PC-3 (cell line): Measurements from ENCODE around the gene DBNDD1. TPM values are rescaled to one million over a fixed set of nuclear protein-coding genes. Genes with fewer than 3 reads are reported as not detected.

Experiments used
- ATAC-seq: fragments of 200-7000 bp; cut with Tn5 transposase; 2 replicates; pipeline ENCODE4 v1.9.1; 2020; ENCODE audit warnings: mild to moderate bottlenecking, moderate library complexity
- BruUV-seq: library from RNA; stranded (reverse); fragments of 400-500 nt; replicated peaks from 2 replicates; lab custom pipeline; 2021; lab: Mats Ljungman, UMichigan
- CTCF ChIA-PET: fragments of 300-600 bp; sonication (Branson Sonifier 250); formaldehyde crosslinking; loops from one replicate; lab custom pipeline; 2022; ENCODE audit warnings: antibody characterized with exemption; lab: Charles Lee
- POLR2A ChIA-PET: fragments of 300-600 bp; sonication (Branson Sonifier 250); formaldehyde crosslinking; loops from one replicate; lab custom pipeline; 2022; ENCODE audit warnings: antibody characterized with exemption; ENCODE audit not compliant: unreplicated experiment; lab: Charles Lee
- DNase-seq: peaks from one replicate; pipeline ENCODE4 v3.0.0-alpha.2; 2015
- H2AFZ ChIP-seq: fragments of 300-600 bp; sonication (generic); 2 replicates; pipeline ENCODE4 v1.6.0; 2016; ENCODE audit warnings: antibody characterized with exemption, low read length
- H3F3A ChIP-seq: fragments of 300-600 bp; sonication (generic); one replicate; pipeline ENCODE4 v1.6.0; 2017; ENCODE audit warnings: antibody characterized with exemption, low read length, control low read depth, mild to moderate bottlenecking; ENCODE audit not compliant: unreplicated experiment
- H3K27ac ChIP-seq: fragments of 300-600 bp; sonication (generic); 2 replicates; pipeline ENCODE4 v1.5.1; 2016; ENCODE audit warnings: mild to moderate bottlenecking, low read length
- H3K27me3 ChIP-seq: fragments of 300-600 bp; sonication (generic); 2 replicates; pipeline ENCODE4 v1.6.1; 2016; ENCODE audit warnings: low read length, mixed read lengths
- H3K36me3 ChIP-seq: fragments of 300-600 bp; sonication (generic); 2 replicates; pipeline ENCODE4 v1.6.1; 2016; ENCODE audit warnings: low read depth, mixed run types, low read length, mixed read lengths
- H3K4me1 ChIP-seq: fragments of 300-600 bp; sonication (generic); 2 replicates; pipeline ENCODE4 v1.5.1; 2016; ENCODE audit warnings: low read length; ENCODE audit not compliant: insufficient read depth
- H3K4me2 ChIP-seq: fragments of 300-600 bp; sonication (generic); 2 replicates; pipeline ENCODE4 v1.6.0; 2016; ENCODE audit warnings: low read length
- H3K4me3 ChIP-seq: fragments of 300-600 bp; sonication (generic); 2 replicates; pipeline ENCODE4 v1.5.1; 2016; ENCODE audit warnings: mild to moderate bottlenecking, low read length, mixed read lengths
- H3K79me2 ChIP-seq: fragments of 300-600 bp; sonication (generic); 2 replicates; pipeline ENCODE4 v1.6.1; 2017; ENCODE audit warnings: low read length, mixed read lengths
- H3K9ac ChIP-seq: fragments of 300-600 bp; sonication (generic); 2 replicates; pipeline ENCODE4 v1.6.0; 2016; ENCODE audit warnings: mild to moderate bottlenecking, low read length
- H3K9me2 ChIP-seq: fragments of 300-600 bp; sonication (generic); replicated peaks from 2 replicates; pipeline ENCODE4 v1.6.1; 2016; ENCODE audit warnings: mixed run types, low read length, mixed read lengths
- H3K9me3 ChIP-seq: fragments of 300-600 bp; sonication (generic); 2 replicates; pipeline ENCODE4 v1.6.1; 2016; ENCODE audit warnings: low read length, mixed read lengths
- H4K20me1 ChIP-seq: fragments of 300-600 bp; sonication (generic); 2 replicates; pipeline ENCODE4 v1.6.1; 2016; ENCODE audit warnings: low read length, mixed read lengths
- EZH2 ChIP-seq: fragments of 300-600 bp; sonication (generic); IDR thresholded peaks from one replicate; pipeline ENCODE4 v1.6.1; 2017; ENCODE audit warnings: antibody characterized with exemption, mild to moderate bottlenecking, low read length; ENCODE audit not compliant: unreplicated experiment
- EZH2phosphoT487 ChIP-seq: fragments of 300-600 bp; sonication (generic); IDR thresholded peaks from 2 replicates; pipeline ENCODE4 v1.6.1; 2018; ENCODE audit warnings: mild to moderate bottlenecking, antibody characterized with exemption, low read length, borderline replicate concordance
- intact Hi-C: fragments of 100-400 bp; cut with micrococcal nuclease; formaldehyde crosslinking; loops from 2 replicates; pipeline ENCODE4 v1.9.0; 2023
- total RNA-seq: library from RNA; depleted of rRNA; stranded (reverse); fragments of >200 nt; gene quantifications from 2 replicates; pipeline ENCODE4 v1.2.3, GENCODE V29; 2014
- TF ChIP-seq, protein P1 (sequence below): fragments of 300-600 bp; sonication (generic); conservative IDR thresholded peaks from 2 replicates; pipeline ENCODE4 v1.5.1; 2017; ENCODE audit warnings: antibody characterized with exemption, low read depth, mild to moderate bottlenecking, low read length

The DBNDD1 gene
- total RNA-seq, 1 experiment from 2014 or later, result 21.1 TPM

DNA sequence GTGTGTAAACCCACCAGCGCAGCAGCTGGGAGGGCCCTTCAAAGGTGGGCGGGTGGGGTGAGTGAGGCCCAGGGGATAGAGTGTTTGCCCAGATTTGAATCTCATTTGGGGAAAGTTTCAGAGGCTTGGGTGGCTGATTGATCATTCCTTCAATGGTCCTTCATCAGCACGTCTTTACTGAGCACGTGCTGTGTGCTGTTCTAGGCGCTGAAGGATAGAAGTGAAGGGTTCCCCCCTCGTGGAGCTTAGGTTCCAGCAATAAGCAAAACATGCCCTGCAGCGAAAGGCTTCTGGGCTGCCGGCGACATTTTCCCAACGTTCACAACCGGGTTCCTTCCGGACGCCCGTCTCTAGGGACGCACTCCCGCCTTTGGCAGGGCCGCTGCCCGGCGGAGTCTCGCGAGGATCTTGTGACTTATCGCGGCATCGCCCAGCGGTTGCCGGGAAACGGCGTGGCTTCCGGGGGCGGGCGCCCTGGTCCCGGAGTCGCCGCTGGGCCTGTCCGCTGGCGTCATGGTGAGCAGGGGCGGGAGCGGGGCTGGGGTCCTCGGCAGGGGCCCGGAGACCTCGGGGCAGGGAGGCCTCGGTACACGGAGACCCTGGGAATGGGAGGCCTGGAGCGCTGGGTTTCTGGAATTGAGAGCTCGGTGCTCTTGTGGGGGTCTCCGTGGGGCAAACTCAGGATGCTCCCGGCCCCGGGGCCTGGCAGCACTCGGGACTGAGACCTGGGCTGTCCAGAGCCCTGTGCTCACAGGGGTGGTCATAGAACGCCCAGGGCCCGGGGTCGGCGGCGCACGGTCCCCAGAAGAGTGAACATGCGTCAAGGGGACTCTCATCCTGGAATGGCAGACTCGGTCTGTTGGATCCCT, 3.2 kb upstream of the DBNDD1 start:
- Histone ChIP-seq H3K27ac (peak overlapping the region; percentile 44), H4K20me1 (no peaks in the 10 kb centered on the region), H3K4me3 (peak overlapping the region; percentile 79), H3K4me1 (peaks cover 35% of the 10 kb centered on the region), H3K36me3 (no peaks in the 10 kb centered on the region), H3K9me3 (no peaks in the 10 kb centered on the region), H3K27me3 (no peaks in the 10 kb centered on the region), H3K79me2 (peaks cover 21% of the 10 kb centered on the region), H3F3A (no peaks in the 10 kb centered on the region), H3K4me2 (peak overlapping the region; percentile 96), H3K9me2 (no peaks in the 10 kb centered on the region), H2AFZ (peak overlapping the region; percentile 82), H3K9ac (peak overlapping the region; percentile 89)
- TSS peak; percentile 51 for BruUV-seq
- TF ChIP-seq, protein P1, sequence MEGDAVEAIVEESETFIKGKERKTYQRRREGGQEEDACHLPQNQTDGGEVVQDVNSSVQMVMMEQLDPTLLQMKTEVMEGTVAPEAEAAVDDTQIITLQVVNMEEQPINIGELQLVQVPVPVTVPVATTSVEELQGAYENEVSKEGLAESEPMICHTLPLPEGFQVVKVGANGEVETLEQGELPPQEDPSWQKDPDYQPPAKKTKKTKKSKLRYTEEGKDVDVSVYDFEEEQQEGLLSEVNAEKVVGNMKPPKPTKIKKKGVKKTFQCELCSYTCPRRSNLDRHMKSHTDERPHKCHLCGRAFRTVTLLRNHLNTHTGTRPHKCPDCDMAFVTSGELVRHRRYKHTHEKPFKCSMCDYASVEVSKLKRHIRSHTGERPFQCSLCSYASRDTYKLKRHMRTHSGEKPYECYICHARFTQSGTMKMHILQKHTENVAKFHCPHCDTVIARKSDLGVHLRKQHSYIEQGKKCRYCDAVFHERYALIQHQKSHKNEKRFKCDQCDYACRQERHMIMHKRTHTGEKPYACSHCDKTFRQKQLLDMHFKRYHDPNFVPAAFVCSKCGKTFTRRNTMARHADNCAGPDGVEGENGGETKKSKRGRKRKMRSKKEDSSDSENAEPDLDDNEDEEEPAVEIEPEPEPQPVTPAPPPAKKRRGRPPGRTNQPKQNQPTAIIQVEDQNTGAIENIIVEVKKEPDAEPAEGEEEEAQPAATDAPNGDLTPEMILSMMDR, result no peak
- no peak for TF ChIP-seq EZH2phosphoT487
- ChIA-PET POLR2A (no interaction called here), CTCF (no interaction called here)
- DNase-seq (peak; percentile 87), ATAC-seq (peak; percentile 71)
- intact Hi-C loops, result no loop called here

GRCh38 chr16:90020838-90021382, 1.7 kb upstream of the DBNDD1 start:
- Histone ChIP-seq H3K9me2 (no peaks in the 10 kb centered on the region), H3K27me3 (no peaks in the 10 kb centered on the region), H3F3A (no peaks in the 10 kb centered on the region), H3K9me3 (no peaks in the 10 kb centered on the region), H3K27ac (peak overlapping the region; percentile 69), H3K9ac (peak overlapping the region; percentile 82; the same call in 1 of the 2 replicates), H3K79me2 (peaks cover 21% of the 10 kb centered on the region), H4K20me1 (no peaks in the 10 kb centered on the region), H3K36me3 (no peaks in the 10 kb centered on the region), H3K4me3 (no peak overlapping the region), H2AFZ (no peak overlapping the region), H3K4me2 (peak overlapping the region; percentile 86), H3K4me1 (peaks cover 35% of the 10 kb centered on the region)
- ATAC-seq (no peak), DNase-seq (peak; percentile 12)
- TF ChIP-seq EZH2 (no peak), EZH2phosphoT487 (no peak)
- TF ChIP-seq, protein P1, result no peak
- no TSS peak for BruUV-seq
- intact Hi-C loops, result no loop called here
- CTCF ChIA-PET, result no interaction called here
- POLR2A ChIA-PET, result no interaction called here
